HG03558 (cell line): ENCODE measurements around the gene CDC34.
"Not testable (repeated sequence)": the region's sequence is repeated elsewhere in the genome, so short reads cannot be mapped to it uniquely, and the experiment has no call there.

Experiments
- ATAC-seq: cut with Tn5 transposase; IDR thresholded peaks from one replicate; pipeline ENCODE4 v1.9.1; 2021; ENCODE audit warnings: moderate number of reproducible peaks; ENCODE audit not compliant: unreplicated experiment; ENCODE audit errors: extremely low read depth

Gene CDC34

GRCh38 chr19:584240-585001 is 52.9 kb downstream of the CDC34 start:
- no peak for ATAC-seq

GRCh38 chr19:585146-585545 is 53.6 kb downstream of the CDC34 start:
- ATAC-seq, result not testable (repeated sequence)

DNA sequence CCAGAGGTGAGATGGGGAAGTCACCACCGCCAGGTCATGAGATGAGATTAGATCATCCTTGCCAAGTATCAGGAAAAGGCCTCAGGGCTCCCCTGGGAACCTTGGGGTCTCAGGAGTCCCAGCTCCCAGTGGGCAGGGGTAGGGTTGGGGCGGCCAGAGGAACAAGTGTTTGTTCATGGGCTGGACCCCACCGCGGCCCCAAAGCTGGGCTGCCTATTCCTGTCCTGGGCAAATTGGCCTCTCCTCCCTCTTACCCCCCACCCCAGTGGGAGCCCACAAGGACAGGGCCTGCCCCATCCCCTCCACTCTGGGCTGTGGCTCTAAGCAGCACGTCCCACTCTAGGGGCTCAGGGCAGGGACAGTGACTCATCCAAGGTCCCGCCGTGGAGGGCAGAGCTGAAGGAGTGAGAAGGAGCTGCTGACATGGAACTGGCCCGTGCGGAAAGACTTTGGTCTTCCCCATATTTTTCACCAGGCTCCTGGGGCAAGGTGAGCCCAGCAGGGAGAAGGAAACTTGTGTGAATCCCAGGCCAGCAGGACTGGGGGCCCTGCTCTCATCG is 54.1 kb downstream of the CDC34 start:
- ATAC-seq, result no peak

DNA sequence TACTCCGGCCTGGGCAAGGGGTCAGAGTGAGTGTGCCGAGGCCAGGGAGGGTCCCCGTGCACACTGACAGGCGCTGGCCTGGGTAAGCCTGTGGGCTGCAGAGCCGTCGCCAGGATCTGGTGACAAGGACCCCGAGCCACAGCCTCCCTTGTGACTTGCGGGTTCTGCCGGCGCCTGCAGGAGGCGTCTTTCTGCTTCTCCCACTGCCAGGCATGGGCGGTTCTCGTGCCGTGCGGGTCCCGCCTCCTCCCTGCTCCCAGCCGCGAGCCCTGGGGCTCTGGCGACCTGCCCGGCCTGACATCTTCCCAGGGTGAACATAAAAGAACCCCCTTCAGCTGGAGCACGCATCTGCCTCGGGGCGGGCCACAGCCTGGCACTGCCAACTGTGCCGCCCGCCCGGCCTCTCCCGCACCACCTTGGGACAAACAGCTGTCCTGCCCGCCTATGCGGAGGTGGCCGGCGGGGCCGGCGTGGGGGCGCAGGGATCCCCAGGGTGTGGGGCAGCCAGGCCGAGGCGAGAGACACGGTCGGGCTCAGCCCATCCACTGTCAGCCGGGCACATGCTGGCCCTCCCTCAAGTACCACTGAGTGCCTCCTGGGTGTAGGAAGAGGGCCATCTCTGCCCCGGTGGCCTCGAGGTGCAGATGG is 56.7 kb downstream of the CDC34 start:
- no peak for ATAC-seq

DNA sequence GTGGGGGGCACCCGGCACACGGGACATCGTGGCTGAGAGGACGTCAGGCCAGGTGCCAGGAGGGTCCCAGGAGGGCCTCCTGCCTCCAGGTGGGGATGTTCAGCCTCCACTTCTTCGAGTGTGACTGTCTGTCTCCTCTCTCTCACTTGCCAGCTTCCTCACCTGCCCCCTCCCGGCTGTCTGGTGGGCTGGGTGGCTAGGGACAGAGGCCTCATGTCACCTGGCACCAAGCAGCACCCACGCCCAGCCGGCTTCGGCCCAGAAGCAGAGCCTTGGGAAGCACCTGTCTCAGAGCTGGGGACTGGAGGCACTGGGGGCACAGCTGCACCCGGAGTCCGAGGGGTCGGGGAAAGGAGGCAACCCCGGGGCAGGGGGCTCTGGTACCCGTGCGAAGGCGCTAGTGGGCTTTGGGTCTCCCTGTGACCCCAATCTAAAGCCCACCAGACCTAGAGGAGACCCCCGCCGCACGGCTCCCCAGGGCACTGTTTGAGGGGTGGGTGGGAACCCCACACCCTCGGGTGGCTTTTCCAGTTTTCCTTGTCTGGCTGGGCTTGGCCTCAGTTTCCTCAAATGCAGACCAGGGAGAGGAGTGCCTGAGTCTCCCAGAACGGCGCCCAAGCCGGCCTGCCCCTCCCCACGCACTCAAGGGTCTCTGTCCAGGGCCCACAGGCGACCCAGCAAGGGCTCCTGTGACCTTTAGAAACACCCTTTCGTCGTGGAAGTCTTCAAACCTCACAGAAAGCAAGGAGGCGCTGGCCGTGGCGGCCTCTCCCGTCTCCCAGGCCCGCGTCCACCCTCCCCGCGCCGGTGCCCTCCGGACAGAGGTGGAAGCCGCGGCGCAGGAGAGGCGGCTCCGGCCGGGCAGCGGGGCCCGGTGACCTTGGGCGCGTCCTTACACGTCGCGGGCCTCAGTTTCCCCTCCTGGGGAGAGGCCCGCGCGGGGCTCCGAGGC is 57.5 kb downstream of the CDC34 start:
- ATAC-seq, result no peak

GRCh38 chr19:589693-590395 is 58.3 kb downstream of the CDC34 start, which contains the start of gene HCN2:
Gene HCN2 (plus strand): TSS chr19:589881. CDS start chr19:589946, 65 bp downstream.
- ATAC-seq, result no peak

- ATAC-seq, result no peak
These were observed 58.8 kb downstream of the CDC34 start for GRCh38 chr19:590396-590745.

- ATAC-seq, result no peak
These were observed 59.2 kb downstream of the CDC34 start for GRCh38 chr19:590750-591098.

- no peak for ATAC-seq
These were observed 59.8 kb downstream of the CDC34 start for GRCh38 chr19:591099-591958.
